NCI-H1930 (cell line): Measurements from ENCODE around the gene PRR16.
"Not testable (repeated sequence)": the region's sequence is repeated elsewhere in the genome, so short reads cannot be mapped to it uniquely, and the experiment has no call there.

Experiments used
- DNase-seq, 2 experiments: peaks; one replicate each; lab custom pipeline; 2025; lab: John Stamatoyannopoulos, UW

PRR16 gene

GRCh38 chr5:120655828-120656435, 191.8 kb downstream of the PRR16 start:
- DNase-seq: peak in 1 of 2 experiments; percentile 10

GRCh38 chr5:120657104-120657503, 193.0 kb downstream of the PRR16 start:
- no peak for DNase-seq

GRCh38 chr5:120677481-120677880, 213.4 kb downstream of the PRR16 start:
- DNase-seq: no peak

GRCh38 chr5:120678279-120678678, 214.2 kb downstream of the PRR16 start:
- no peak for DNase-seq

GRCh38 chr5:120682851-120683250, 218.8 kb downstream of the PRR16 start:
- no peak for DNase-seq

- DNase-seq: no peak
Observed at GRCh38 chr5:120683580-120683979, 219.5 kb downstream of the PRR16 start.

- DNase-seq: no peak
Observed at GRCh38 chr5:120684213-120684612, 220.1 kb downstream of the PRR16 start.

GRCh38 chr5:120684749-120685415, 220.8 kb downstream of the PRR16 start:
- no peak for DNase-seq

- DNase-seq: no peak
Observed at GRCh38 chr5:120690621-120691407, 226.7 kb downstream of the PRR16 start.

- no peak for DNase-seq
Observed at GRCh38 chr5:120692325-120692724, 228.2 kb downstream of the PRR16 start.

GRCh38 chr5:120695368-120695880, 231.3 kb downstream of the PRR16 start:
- DNase-seq: no peak

- no peak for DNase-seq
Observed at GRCh38 chr5:120697147-120697546, 233.0 kb downstream of the PRR16 start.

GRCh38 chr5:120697670-120698327, 233.7 kb downstream of the PRR16 start:
- DNase-seq: not testable (repeated sequence)

- not testable (repeated sequence) for DNase-seq
Observed at GRCh38 chr5:120700653-120701052, 236.6 kb downstream of the PRR16 start.

- DNase-seq: peak in 1 of 2 experiments; percentile 43
Observed at GRCh38 chr5:120702817-120703538, 238.9 kb downstream of the PRR16 start.

GRCh38 chr5:120703918-120704587, 240.0 kb downstream of the PRR16 start:
- peak in 1 of 2 experiments; percentile 3 for DNase-seq

- DNase-seq: no peak
Observed at GRCh38 chr5:120706877-120707276, 242.8 kb downstream of the PRR16 start.

- no peak for DNase-seq
Observed at GRCh38 chr5:120717381-120717780, 253.3 kb downstream of the PRR16 start.

- no peak for DNase-seq
Observed at GRCh38 chr5:120730214-120730613, 266.1 kb downstream of the PRR16 start.

- no peak for DNase-seq
Observed at GRCh38 chr5:120734033-120734432, 269.9 kb downstream of the PRR16 start.

- no peak for DNase-seq
Observed at GRCh38 chr5:120735076-120735475, 271.0 kb downstream of the PRR16 start.
